A673 (cell line): Measurements from ENCODE around the gene SMG7. TPM values are rescaled to one million over a fixed set of nuclear protein-coding genes. Genes with fewer than 3 reads are reported as not detected.
A peak's percentile ranks its signal among the peaks of the same experiment; 100 is the strongest.

ENCODE experiments used
- BruUV-seq: library from RNA; stranded (reverse); fragments of 400-500 nt; replicated peaks from 2 replicates; lab custom pipeline; 2021; lab: Mats Ljungman, UMichigan
- CTCF ChIA-PET: fragments of 300-600 bp; sonication (Branson Sonifier 250); formaldehyde crosslinking; loops from one replicate; lab custom pipeline; 2022; ENCODE audit warnings: antibody characterized with exemption; lab: Charles Lee
- POLR2A ChIA-PET: fragments of 300-600 bp; sonication (Branson Sonifier 250); formaldehyde crosslinking; loops from one replicate; lab custom pipeline; 2022; ENCODE audit warnings: antibody characterized with exemption; ENCODE audit not compliant: low non-redundant PET; lab: Charles Lee
- DNase-seq: peaks from one replicate; pipeline ENCODE4 v3.0.0-alpha.2; 2015; ENCODE audit warnings: low spot score
- H3K27ac ChIP-seq: fragments of 200-600 bp; sonication (generic); 2 replicates; pipeline ENCODE4 v1.5.1; 2016; ENCODE audit warnings: mixed run types, low read depth, mild to moderate bottlenecking, mixed read lengths, antibody characterized with exemption, low read length; ENCODE audit not compliant: poor library complexity, severe bottlenecking
- H3K27me3 ChIP-seq: fragments of 200-600 bp; sonication (generic); replicated peaks from 2 replicates; pipeline ENCODE4 v1.6.1; 2017; ENCODE audit warnings: mixed run types, low read depth, mild to moderate bottlenecking, mixed read lengths, antibody characterized with exemption, low read length; ENCODE audit not compliant: insufficient read depth, poor library complexity
- H3K36me3 ChIP-seq: fragments of 200-600 bp; sonication (generic); 2 replicates; pipeline ENCODE4 v1.6.1; 2016; ENCODE audit warnings: mixed run types, mild to moderate bottlenecking, mixed read lengths, antibody characterized with exemption, low read length; ENCODE audit not compliant: insufficient read depth, poor library complexity, severe bottlenecking
- H3K4me1 ChIP-seq: fragments of 200-600 bp; sonication (generic); 2 replicates; pipeline ENCODE4 v1.6.1; 2017; ENCODE audit warnings: mixed run types, mild to moderate bottlenecking, mixed read lengths, antibody characterized with exemption, low read length; ENCODE audit not compliant: insufficient read depth, poor library complexity, severe bottlenecking
- H3K4me3 ChIP-seq: fragments of 200-600 bp; sonication (generic); 2 replicates; pipeline ENCODE4 v1.5.1; 2016; ENCODE audit warnings: low read depth, mixed run types, mild to moderate bottlenecking, mixed read lengths, low read length; ENCODE audit not compliant: poor library complexity, severe bottlenecking
- H3K9me3 ChIP-seq: fragments of 200-600 bp; sonication (generic); 2 replicates; pipeline ENCODE4 v1.6.1; 2016; ENCODE audit warnings: mixed run types, low read depth, mild to moderate bottlenecking, mixed read lengths, antibody characterized with exemption, low read length; ENCODE audit not compliant: poor library complexity, severe bottlenecking
- CTCF ChIP-seq: fragments of 300-800, 200-600 bp; sonication (generic); conservative IDR thresholded peaks from 2 replicates; pipeline ENCODE4 v1.5.1; 2017; ENCODE audit warnings: low read depth, mild to moderate bottlenecking, antibody characterized with exemption, low read length, moderate library complexity, mixed read lengths
- EZH2 ChIP-seq: fragments of 200-600 bp; sonication (generic); IDR thresholded peaks from 2 replicates; pipeline ENCODE4 v1.6.1; 2017; ENCODE audit warnings: borderline replicate concordance, low read depth, mild to moderate bottlenecking, mixed read lengths, antibody characterized with exemption, low read length; ENCODE audit not compliant: poor library complexity, severe bottlenecking
- intact Hi-C: fragments of 100-400 bp; cut with micrococcal nuclease; formaldehyde crosslinking; loops from one replicate; pipeline ENCODE4 v1.10.0; 2022; ENCODE audit not compliant: unreplicated experiment
- total RNA-seq: library from RNA; stranded (reverse); gene quantifications from 2 replicates; pipeline ENCODE4 v1.2.3, GENCODE V29; 2021

Gene SMG7
- total RNA-seq, 1 experiment from 2014 or later: 90.7 TPM

GRCh38 chr1:183537405-183537804 is 65.1 kb downstream of the SMG7 start:
- no peaks in the 10 kb centered on the region for H3K27me3 ChIP-seq
- H3K4me3 ChIP-seq: no peak overlapping the region
- BruUV-seq: no TSS peak
- ChIA-PET POLR2A (no interaction called here), CTCF (no interaction called here)
- H3K27ac ChIP-seq: no peak overlapping the region
- intact Hi-C loops: no loop called here
- peaks cover 80% of the 10 kb centered on the region for H3K36me3 ChIP-seq
- H3K9me3 ChIP-seq: no peaks in the 10 kb centered on the region
- no peaks in the 10 kb centered on the region for H3K4me1 ChIP-seq
- no peak for DNase-seq
- TF ChIP-seq EZH2: no peak
- no peak for TF ChIP-seq CTCF

DNA sequence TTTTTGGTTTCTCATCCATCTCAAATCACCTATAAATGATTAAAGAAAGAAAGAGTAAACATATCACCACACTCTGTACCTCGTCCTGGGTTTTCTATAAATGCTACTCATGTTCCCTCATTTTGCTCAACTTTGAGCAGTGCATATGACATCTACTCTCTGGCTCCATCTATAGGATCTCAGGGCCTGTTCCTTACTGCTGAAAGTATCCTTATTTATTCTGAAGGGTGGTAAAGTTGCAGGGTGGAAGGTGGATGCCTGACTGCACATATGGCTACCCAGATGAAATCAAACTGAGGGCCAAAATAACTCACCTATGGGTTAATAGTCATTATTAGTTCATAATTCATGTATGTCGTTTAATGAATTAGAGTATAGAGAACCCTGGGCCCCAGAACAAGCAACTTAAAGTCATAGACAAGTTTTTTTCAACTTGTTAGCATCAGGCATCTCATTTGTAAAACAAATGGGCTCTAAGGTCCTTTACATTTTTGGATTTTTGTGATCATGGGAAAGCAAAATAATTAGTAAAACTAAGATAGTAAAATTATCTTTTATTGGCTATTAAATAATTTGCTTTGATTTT is 71.4 kb downstream of the SMG7 start:
- no peak overlapping the region for H3K27ac ChIP-seq
- TF ChIP-seq CTCF (peak; percentile 79), EZH2 (no peak)
- DNase-seq: peak; percentile 75
- H3K4me1 ChIP-seq: peaks cover 7% of the 10 kb centered on the region
- intact Hi-C loops: loop anchor here (1.0 to 2.0 kb wide), 2 partner anchors 72 to 581 kb away; no protein-coding TSS in a partner anchor
- ChIA-PET POLR2A (no interaction called here), CTCF (no interaction called here)
- H3K9me3 ChIP-seq: no peaks in the 10 kb centered on the region
- H3K36me3 ChIP-seq: peaks cover 86% of the 10 kb centered on the region
- H3K4me3 ChIP-seq: no peak overlapping the region
- BruUV-seq: no TSS peak
- H3K27me3 ChIP-seq: no peaks in the 10 kb centered on the region

- Histone ChIP-seq H3K4me1 (peaks cover 7% of the 10 kb centered on the region), H3K9me3 (no peaks in the 10 kb centered on the region), H3K36me3 (peaks cover 90% of the 10 kb centered on the region), H3K27me3 (no peaks in the 10 kb centered on the region), H3K27ac (no peak overlapping the region), H3K4me3 (no peak overlapping the region)
- no peak for DNase-seq
- ChIA-PET POLR2A (no interaction called here), CTCF (no interaction called here)
- TF ChIP-seq EZH2: no peak
- TF ChIP-seq CTCF: no peak
- TSS peak; percentile 27 for BruUV-seq
- intact Hi-C loops: loop anchor here (5.0 kb wide), 1 partner anchor 262 kb away; no protein-coding TSS in a partner anchor
These were observed 72.4 kb downstream of the SMG7 start for GRCh38 chr1:183544598-183545297.
